Bronchial epithelial cell (primary cell): ENCODE data around the gene LRRC59. TPM values are rescaled to one million over a fixed set of nuclear protein-coding genes. Genes with fewer than 3 reads are reported as not detected.
"Not testable (repeated sequence)": the region's sequence is repeated elsewhere in the genome, so short reads cannot be mapped to it uniquely, and the experiment has no call there.

ENCODE experiments used
- DNase-seq: peaks from one replicate; pipeline ENCODE4 v3.0.0-alpha.2; 2010; ENCODE audit warnings: low read depth
- FAIRE-seq: peaks from 2 replicates; lab custom pipeline; 2011; peaks lifted over from hg19 to GRCh38; lab: Jason Lieb, UNC
- H3K27me3 ChIP-seq: 2 replicates; pipeline ENCODE4 v1.5.1; 2011; ENCODE audit warnings: low read length; ENCODE audit not compliant: control insufficient read depth, insufficient read depth
- H3K36me3 ChIP-seq: 2 replicates; pipeline ENCODE4 v1.5.1; 2011; ENCODE audit warnings: low read length; ENCODE audit not compliant: control insufficient read depth, insufficient read depth
- H3K4me3 ChIP-seq: 2 replicates; pipeline ENCODE4 v1.5.1; 2011; ENCODE audit warnings: mild to moderate bottlenecking, low read depth, low read length, control low read depth
- total RNA-seq: library from RNA; depleted of rRNA; stranded (reverse); fragments of >200 nt; gene quantifications from 2 replicates; pipeline ENCODE4 v1.2.1, GENCODE V29; 2014
- TF ChIP-seq, protein P1 (sequence below): IDR thresholded peaks from 2 replicates; pipeline ENCODE4 v1.5.1; 2011; ENCODE audit warnings: mild to moderate bottlenecking, moderate library complexity, low read length, control low read depth, inconsistent platforms; ENCODE audit not compliant: insufficient read depth, severe bottlenecking

Gene LRRC59
- total RNA-seq, 1 donor from 2014 or later, result 235 TPM

DNA sequence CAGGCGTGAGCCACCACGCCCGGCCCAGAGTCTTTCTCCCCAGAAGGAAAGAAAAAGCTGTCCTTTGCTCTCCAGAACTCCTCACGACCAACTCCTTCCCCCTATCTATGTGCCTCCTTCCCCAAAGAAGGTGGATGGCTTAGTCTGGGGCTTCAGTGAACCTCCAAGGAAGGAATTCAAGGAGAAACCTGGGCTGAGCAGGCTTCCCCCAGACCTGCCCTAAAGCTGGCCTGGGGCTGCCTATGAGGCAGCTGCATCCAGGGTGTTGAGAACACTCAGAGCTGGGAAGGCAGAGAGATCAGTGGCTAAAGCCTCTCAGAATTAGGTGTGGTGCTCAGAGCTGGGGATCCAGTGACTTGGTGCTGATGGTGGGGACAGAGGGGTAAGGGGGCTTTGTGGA, 32.5 kb upstream of the LRRC59 start:
- TF ChIP-seq, protein P1, sequence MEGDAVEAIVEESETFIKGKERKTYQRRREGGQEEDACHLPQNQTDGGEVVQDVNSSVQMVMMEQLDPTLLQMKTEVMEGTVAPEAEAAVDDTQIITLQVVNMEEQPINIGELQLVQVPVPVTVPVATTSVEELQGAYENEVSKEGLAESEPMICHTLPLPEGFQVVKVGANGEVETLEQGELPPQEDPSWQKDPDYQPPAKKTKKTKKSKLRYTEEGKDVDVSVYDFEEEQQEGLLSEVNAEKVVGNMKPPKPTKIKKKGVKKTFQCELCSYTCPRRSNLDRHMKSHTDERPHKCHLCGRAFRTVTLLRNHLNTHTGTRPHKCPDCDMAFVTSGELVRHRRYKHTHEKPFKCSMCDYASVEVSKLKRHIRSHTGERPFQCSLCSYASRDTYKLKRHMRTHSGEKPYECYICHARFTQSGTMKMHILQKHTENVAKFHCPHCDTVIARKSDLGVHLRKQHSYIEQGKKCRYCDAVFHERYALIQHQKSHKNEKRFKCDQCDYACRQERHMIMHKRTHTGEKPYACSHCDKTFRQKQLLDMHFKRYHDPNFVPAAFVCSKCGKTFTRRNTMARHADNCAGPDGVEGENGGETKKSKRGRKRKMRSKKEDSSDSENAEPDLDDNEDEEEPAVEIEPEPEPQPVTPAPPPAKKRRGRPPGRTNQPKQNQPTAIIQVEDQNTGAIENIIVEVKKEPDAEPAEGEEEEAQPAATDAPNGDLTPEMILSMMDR, result no peak
- Histone ChIP-seq H3K36me3 (peaks cover 2% of the 10 kb centered on the region), H3K4me3 (no peak overlapping the region), H3K27me3 (no peaks in the 10 kb centered on the region)
- FAIRE-seq, result no peak
- DNase-seq, result no peak

DNA sequence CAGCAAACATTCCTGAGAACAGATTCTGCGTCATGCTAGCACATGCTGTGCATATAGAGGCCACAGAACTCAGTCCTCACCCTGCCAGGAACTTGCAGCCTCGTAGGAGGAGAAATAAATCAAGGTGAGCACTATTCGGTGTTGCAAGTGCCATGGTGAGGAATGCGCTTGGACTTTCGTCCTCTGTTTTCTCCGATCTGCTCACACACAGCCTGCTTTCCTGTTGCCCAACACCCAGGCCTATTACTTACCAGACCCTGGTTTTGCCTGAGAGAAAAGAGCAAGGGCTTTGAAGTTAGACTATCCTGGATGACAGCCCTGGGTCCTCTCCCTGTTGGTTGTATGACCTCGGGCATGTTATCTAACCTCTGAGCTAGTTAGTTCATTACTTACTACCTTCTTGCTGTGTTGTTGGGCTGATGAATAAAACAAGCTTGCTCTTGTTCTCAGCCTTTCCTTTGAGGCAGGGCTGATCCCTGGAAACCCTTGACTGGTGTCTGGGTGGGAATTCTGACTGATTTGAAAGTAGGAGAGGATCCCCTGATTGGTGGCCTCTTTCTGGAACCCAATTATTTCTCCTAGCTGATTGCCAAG, 31.6 kb upstream of the LRRC59 start:
- TF ChIP-seq, protein P1, result no peak
- DNase-seq, result peak; percentile 96
- Histone ChIP-seq H3K27me3 (no peaks in the 10 kb centered on the region), H3K36me3 (peaks cover 2% of the 10 kb centered on the region), H3K4me3 (no peak overlapping the region)
- FAIRE-seq, result peak; percentile 7

DNA sequence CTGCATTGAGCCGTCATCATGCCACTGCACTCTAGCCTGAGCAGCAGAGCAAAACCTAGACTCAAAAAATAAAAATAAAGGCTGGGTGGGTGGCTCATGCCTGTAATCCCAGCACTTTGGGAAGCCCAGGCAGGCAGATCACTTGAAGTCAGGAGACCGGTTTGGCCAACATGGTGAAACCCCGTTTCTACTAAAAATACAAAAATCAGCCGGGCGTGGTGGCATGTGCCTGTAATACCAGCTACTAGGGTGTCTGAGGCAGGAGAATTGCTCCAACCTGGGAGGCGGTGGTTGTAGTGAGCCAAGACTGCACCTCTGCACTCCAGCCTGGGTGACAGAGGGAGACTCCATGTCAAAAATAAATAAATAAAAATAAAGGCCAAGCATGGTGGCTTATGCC, 30.8 kb upstream of the LRRC59 start:
- not testable (repeated sequence) for DNase-seq, FAIRE-seq, H3K27me3 ChIP-seq, H3K36me3 ChIP-seq, H3K4me3 ChIP-seq

DNA sequence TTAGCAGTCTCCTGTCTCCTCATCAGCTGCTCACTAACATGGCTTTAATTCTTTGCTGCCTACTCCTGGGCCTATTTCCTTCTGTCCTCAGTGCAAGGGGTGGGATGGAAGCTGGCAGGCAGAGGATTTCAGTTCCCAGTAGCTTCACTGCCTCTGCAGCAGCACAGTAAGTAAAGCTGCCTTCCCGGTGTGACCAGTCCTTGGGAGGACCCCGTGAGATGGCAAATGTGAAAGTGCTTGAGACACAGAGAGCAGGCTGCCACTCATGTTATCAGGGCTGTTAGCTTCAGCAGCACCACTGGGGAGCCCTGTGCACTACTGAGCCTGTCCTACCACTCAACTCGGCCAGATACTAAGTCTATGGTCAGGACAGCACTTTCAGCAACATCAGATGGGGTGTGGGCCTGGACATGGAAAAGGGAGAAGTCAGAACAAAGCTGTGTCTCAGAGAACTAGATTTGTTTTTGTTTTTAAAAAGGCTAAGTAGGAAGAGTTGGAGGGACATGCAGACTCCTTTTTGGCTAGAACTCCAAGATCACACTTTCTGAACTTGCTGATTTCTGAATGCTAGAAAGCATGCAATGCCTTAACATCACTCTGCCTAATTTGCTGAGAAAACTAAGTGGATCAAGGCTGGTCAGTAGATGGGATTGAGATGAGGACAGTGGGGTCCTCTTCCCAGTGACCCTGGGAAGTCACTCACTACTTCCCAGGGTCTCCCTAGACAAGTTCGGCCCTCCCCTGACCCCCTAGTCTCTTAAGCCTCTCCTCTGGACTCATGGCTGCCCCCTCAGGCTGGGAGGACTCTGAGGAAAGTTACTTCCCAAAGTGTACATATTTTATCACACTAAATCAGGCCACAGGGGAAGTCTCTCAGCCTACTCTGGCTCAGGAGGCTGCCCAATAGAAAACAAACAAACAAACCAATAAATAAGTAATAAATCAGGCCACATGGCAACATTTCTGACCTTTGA, 29.8 kb upstream of the LRRC59 start:
- TF ChIP-seq, protein P1, result peak; percentile 34
- Histone ChIP-seq H3K36me3 (peaks cover 2% of the 10 kb centered on the region), H3K27me3 (no peaks in the 10 kb centered on the region), H3K4me3 (peak overlapping the region; percentile 54)
- FAIRE-seq (no peak), DNase-seq (peak; percentile 42)

DNA sequence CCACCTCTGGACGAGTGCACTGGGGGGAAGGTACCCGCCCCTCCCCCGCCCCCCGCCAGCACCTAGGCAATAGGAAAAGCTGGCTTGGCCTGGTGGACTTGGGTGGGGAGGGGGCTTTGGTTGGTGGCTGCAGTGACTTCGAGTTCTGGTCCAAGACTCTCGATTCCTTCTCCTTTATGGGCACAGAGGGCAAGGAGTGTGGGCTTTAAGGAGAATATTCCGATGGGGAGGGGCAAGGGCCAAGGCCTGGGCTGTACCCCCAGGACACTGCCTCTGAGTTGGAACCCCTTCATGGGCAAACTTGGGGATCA, 29.1 kb upstream of the LRRC59 start:
- no peaks in the 10 kb centered on the region for H3K27me3 ChIP-seq
- no peak for FAIRE-seq
- TF ChIP-seq, protein P1, result no peak

DNA sequence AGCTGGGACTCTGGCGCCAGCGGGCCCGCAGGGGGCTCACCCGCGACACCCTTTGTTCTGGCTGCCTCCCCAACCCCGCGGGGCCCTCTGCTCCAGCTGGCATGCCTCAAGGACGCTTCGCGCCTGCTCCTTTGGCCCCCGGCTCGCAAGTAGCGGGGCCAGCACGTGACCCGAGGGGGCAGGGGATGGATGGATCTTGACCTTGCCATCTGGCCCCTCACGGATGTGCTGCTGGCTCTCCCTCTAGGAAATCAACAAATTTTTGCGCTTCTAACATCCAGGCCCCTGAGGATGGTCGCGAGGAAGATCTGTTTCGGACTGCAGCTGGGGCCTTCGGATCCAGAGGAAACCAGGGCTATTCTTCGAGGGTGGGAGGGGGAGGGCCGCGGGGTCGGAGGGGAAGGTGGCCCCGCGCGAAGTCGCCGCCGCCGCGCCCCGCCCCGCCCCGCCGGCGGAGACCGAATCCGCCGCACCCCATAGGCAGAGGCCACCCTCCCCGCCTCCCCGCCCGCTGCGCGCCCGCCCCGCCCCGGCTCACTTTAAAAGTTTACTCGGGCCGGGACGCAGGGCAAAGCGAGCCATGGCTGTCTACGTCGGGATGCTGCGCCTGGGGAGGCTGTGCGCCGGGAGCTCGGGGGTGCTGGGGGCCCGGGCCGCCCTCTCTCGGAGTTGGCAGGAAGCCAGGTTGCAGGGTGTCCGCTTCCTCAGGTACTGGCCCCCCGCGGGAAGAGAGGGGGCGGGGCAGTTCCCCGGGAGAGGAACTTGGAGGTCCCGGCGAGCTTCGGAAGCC, 28.6 kb upstream of the LRRC59 start, which contains the start of gene ACSF2:
ACSF2 (plus strand) TSS at position 537 of the 790 bp plus-strand sequence; CDS start at position 581, 44 bp downstream.
- TF ChIP-seq, protein P1, result no peak
- DNase-seq (no peak), FAIRE-seq (no peak)
- Histone ChIP-seq H3K27me3 (no peaks in the 10 kb centered on the region), H3K4me3 (peak within 1 kb of the TSS; percentile 54), H3K36me3 (no peaks in the 10 kb centered on the region)

More for the DNA sequence above, 29.1 kb upstream of the LRRC59 start:
- no peak for DNase-seq
- Histone ChIP-seq H3K4me3 (peak overlapping the region; percentile 54), H3K36me3 (no peaks in the 10 kb centered on the region)
